ENCODE results near the gene PPP1R3D. TPM values are rescaled to one million over a fixed set of nuclear protein-coding genes. Genes with fewer than 3 reads are reported as not detected.
A peak's percentile ranks its signal among the peaks of the same experiment; 100 is the strongest.

Gene PPP1R3D
- total RNA-seq, 1 donor from 2014 or later = 3.2 TPM

DNA sequence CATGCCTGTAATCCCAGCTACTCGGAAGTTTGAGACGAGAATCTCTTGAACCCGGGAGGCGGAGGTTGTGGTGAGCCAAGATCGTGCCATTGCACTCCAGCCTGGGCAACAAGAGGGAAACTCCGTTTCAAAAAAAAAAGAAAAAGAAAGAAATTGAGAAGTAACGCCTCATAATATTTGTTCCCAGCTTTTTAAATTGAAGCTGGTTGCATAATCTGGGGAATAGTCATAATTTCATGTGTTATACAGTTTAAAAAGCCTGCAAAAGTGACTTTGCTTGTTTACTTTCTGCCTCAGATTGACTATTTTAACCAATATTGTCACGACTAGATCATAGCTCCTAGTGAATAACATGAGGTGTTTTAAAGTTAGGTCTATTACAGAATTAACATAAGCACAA lies 7.3 kb upstream of the PPP1R3D start:
- H3K27me3 ChIP-seq = no peaks in the 10 kb centered on the region
- H3K36me3 ChIP-seq = peaks cover 13 to 31% of the 10 kb centered on the region in 2 donors
- intact Hi-C loops (cut with DNase I) = no loop called here
- no peaks in the 10 kb centered on the region for H3K9me3 ChIP-seq
- TF ChIP-seq CTCF (IDR thresholded peaks at IDR 0.05) = no peak
- no peak for DNase-seq (ENCODE audit: low spot score in 2 of 2)
- no peak overlapping the region for H3K4me3 ChIP-seq
- H3K27ac ChIP-seq = no peak overlapping the region
- peaks cover 0 to 5% of the 10 kb centered on the region in 2 donors for H3K4me1 ChIP-seq

DNA sequence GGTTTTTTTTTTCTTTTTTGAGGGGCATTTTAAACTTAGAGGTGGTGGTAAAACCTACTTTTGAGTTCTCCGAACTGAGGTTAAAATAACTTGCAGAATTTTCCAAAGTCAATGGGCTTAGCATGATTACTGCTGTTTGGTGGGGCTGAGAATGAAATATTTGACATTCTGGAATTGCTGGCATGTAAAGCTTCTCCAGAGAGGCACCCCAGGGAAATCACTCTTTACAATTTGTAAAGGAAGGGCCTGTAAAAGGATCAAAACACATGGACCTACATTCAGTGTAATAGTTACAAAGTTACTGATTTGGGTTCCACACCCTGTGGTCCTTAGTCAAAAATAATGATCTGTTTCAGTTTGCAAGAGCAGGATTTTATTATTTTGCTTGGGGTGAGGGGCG lies 5.6 kb upstream of the PPP1R3D start:
- peaks cover 13 to 32% of the 10 kb centered on the region in 2 donors for H3K36me3 ChIP-seq
- no peak overlapping the region for H3K4me3 ChIP-seq
- H3K4me1 ChIP-seq = peaks cover 0 to 18% of the 10 kb centered on the region in 2 donors
- no peak overlapping the region for H3K27ac ChIP-seq
- no peak for DNase-seq (ENCODE audit: low spot score in 2 of 2)
- no peak for TF ChIP-seq CTCF (IDR thresholded peaks at IDR 0.05)
- no peaks in the 10 kb centered on the region for H3K9me3 ChIP-seq
- intact Hi-C loops (cut with DNase I) = no loop called here
- H3K27me3 ChIP-seq = no peaks in the 10 kb centered on the region

DNA sequence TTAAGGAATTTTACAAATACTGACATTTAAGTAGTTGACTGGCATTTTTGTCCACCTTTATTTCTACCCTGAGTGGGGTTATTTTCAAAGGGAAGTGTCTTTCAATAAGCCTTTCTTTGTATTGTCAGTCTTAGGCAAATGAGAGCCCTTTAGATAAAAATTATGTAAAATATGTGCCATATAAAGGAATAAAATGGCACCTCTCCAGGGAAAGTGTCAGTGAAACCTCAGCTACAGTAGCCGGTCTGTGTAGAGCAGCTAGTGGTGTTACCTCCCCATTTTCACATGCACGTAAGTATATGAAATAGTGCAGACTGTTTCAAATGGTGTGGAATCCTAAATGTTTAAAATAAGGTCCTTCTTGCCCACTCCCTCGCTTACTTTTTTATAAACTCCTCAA lies 5.1 kb upstream of the PPP1R3D start:
- H3K36me3 ChIP-seq = peaks cover 13 to 32% of the 10 kb centered on the region in 2 donors
- no peak overlapping the region for H3K27ac ChIP-seq
- H3K27me3 ChIP-seq = no peaks in the 10 kb centered on the region
- DNase-seq (ENCODE audit: low spot score in 2 of 2) = no peak
- no peaks in the 10 kb centered on the region for H3K9me3 ChIP-seq
- H3K4me1 ChIP-seq = peaks cover 0 to 18% of the 10 kb centered on the region in 2 donors
- no peak overlapping the region for H3K4me3 ChIP-seq
- intact Hi-C loops (cut with DNase I) = no loop called here
- no peak for TF ChIP-seq CTCF (IDR thresholded peaks at IDR 0.05)

DNA sequence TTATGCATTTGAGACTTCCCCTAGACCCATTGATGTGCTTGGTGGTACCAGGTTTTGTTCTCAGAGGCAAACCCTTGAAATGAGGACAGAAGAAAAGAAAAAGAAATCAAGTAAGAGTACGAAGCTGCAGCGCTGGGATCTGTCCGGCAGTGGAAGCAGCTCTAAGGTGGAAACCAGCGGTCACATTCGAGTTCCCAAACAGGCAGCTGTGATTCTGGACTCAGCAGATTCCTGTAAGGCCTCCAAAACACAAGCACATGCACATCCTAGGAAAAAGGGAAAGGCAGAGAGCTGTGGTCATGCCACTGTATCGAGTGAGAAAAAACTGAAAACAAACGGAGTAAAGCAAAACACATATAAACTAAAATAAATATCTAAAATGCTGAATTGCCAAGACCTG lies 4.6 kb upstream of the PPP1R3D start:
- H3K27ac ChIP-seq = no peak overlapping the region
- no peaks in the 10 kb centered on the region for H3K27me3 ChIP-seq
- H3K36me3 ChIP-seq = peaks cover 13 to 32% of the 10 kb centered on the region in 2 donors
- H3K4me3 ChIP-seq = no peak overlapping the region
- intact Hi-C loops (cut with DNase I) = loop anchor here (5.0 kb wide), 1 partner anchor 1637 kb away; the partner anchor contains the start of gene RAB22A
- no peak for DNase-seq (ENCODE audit: low spot score in 2 of 2)
- H3K9me3 ChIP-seq = no peaks in the 10 kb centered on the region
- no peak for TF ChIP-seq CTCF (IDR thresholded peaks at IDR 0.05)
- H3K4me1 ChIP-seq = peaks cover 0 to 18% of the 10 kb centered on the region in 2 donors

DNA sequence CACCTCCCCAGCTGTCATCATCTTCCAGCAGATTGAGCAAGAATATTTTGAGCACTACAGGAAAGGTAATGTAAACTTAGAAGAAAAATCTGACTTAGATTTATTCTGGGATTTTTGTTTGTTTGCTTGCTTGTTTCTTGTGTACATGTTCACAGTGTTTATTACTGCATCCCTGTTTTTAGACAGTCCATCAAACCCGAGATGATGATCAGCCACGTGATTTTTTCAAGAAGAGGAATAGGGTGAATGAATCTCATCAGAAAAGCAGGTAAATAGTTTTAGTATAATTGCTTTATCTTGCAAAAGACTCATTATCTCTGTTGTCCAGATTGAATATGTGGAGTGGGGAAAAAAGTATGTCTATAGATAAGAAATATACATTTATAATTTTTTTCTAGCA lies 2.1 kb upstream of the PPP1R3D start:
- peaks cover 13 to 32% of the 10 kb centered on the region in 2 donors for H3K36me3 ChIP-seq
- intact Hi-C loops (cut with DNase I) = loop anchor here (5.0 kb wide), 1 partner anchor 1635 kb away; the partner anchor contains the start of gene RAB22A
- H3K4me1 ChIP-seq = peaks cover 14 to 33% of the 10 kb centered on the region in 2 donors
- no peak overlapping the region for H3K27ac ChIP-seq
- no peak overlapping the region for H3K4me3 ChIP-seq
- TF ChIP-seq CTCF (IDR thresholded peaks at IDR 0.05) = no peak
- DNase-seq (ENCODE audit: low spot score in 2 of 2) = no peak
- H3K9me3 ChIP-seq = no peaks in the 10 kb centered on the region
- H3K27me3 ChIP-seq = no peaks in the 10 kb centered on the region

- Histone ChIP-seq H3K36me3 (peaks cover 13 to 32% of the 10 kb centered on the region in 2 donors), H3K27ac (peak overlapping the region; percentile 92 to 94), H3K27me3 (no peaks in the 10 kb centered on the region), H3K4me1 (peaks cover 14 to 31% of the 10 kb centered on the region in 2 donors), H3K9me3 (no peaks in the 10 kb centered on the region), H3K4me3 (peak overlapping the region; percentile 79 to 88)
- TF ChIP-seq CTCF (IDR thresholded peaks at IDR 0.05) = no peak
- intact Hi-C loops (cut with DNase I) = loop anchor here (5.0 kb wide), 1 partner anchor 1634 kb away; the partner anchor contains the start of gene RAB22A
- no peak for DNase-seq (ENCODE audit: low spot score in 2 of 2)
These were observed 820 bp upstream of the PPP1R3D start for GRCh38 chr20:59940956-59941294.
